Limb (tissue), 2 donors: ENCODE results near the gene SVIP.

Experiments
- DNase-seq, 2 donors: peaks; one replicate each; pipeline ENCODE4 v3.0.0-alpha.2; 2016; ENCODE audit errors: extremely low spot score in 2 of 2

The SVIP gene

GRCh38 chr11:22795914-22796313, 33.7 kb downstream of the SVIP start:
- no peak for DNase-seq

- DNase-seq = no peak
These were observed 37.1 kb downstream of the SVIP start for GRCh38 chr11:22792497-22792896.

GRCh38 chr11:22787551-22788162, 41.9 kb downstream of the SVIP start:
- DNase-seq = peak in 1 of 2 donors; percentile 77

DNA sequence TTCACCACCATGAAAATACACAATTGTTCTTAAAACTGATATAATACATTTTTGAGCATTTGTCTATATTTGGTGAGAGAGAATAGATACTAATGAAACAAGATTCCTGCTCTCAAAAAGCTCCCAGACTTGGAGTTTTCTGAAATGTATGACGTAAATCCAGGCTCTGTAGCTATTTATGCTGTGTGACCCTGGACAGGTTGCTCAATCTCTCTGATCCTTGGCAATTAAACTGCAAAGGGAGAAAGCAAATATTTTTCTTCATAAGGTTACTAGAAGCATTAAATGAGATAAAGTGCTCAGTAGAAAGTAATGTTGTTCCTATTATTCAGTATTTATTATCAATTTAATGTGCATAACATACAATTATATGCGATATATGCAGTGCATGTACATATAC, 42.5 kb downstream of the SVIP start:
- no peak for DNase-seq

GRCh38 chr11:22786475-22786874, 43.1 kb downstream of the SVIP start:
- DNase-seq = no peak

- DNase-seq = no peak
These were observed 44.4 kb downstream of the SVIP start for GRCh38 chr11:22785251-22785650.

GRCh38 chr11:22780952-22781593, 48.5 kb downstream of the SVIP start:
- DNase-seq = no peak

DNA sequence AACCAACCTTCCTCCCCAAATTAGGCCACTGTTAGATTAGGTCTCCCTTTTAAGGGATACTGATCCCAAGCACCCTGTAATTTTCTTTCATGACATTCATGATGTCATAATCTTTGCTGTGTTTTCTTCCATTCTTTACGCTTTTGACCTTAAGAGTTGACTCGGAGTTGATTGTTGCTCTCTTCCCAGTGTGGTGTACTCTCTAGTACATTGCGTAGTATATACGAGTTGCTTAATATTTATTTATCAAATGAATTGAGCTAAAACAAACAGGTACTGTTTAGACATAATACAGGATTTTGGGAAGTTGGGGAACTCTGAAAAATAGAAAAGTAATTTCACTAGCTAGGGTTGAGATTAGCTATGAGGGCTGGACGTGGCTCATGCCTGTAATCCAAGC, 49.8 kb downstream of the SVIP start:
- no peak for DNase-seq

DNA sequence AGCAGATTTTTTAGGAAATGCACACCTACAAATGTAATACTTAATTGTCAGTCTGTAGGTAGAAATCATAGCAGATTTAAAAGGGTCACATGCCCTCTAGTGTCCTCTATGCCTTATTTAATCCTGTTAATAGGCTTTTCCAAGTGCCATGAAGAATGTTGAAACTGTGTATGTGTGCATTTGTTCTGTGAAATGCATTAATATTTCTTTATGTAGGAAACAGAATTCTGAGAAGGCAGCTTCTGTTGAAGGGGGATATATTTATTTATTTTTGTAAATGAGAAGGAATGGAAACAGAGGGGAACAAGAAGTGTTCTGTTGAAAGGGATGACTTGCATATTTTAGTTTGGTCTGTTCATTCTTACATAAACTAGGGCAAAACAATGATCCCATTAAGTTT, 51.0 kb downstream of the SVIP start:
- DNase-seq = no peak

DNA sequence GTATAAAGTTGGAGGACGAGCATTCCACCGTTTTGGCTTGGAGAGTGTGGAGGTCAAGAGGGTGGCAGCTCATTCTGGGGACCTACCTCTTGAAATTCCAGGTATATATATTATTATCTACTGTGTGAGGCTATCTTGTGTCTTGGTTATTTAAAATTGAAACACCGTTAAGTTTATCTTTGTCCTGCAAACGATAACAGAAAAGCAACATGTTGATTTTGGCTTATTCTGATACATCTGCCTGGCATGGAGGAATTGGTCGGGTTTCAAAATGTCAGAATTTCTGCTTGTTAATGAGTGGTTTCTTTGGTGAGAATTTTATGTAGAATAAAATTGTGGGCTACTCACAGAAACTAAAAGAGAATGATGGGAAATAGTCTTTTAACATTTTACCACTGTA, 54.4 kb downstream of the SVIP start:
- DNase-seq = no peak

DNA sequence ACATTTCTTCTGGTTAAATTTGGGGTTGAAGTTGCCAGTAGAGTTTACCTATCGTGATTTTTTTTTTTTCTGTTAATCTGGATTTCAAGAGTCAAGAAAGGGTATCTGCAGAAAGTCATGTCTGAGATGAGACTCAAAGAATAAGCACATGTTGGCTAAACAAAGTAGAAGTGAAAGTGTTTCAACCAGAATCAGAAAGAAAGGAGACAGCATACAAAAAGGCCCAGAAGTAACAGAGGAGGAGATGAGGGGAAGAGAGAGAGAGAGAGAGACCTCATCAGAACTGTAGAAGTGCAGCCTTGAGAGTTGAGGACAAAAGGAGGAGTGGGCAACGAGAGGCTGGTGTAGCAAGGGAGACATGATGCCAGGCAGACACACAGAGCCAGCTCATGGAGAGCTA, 54.9 kb downstream of the SVIP start:
- no peak for DNase-seq

DNA sequence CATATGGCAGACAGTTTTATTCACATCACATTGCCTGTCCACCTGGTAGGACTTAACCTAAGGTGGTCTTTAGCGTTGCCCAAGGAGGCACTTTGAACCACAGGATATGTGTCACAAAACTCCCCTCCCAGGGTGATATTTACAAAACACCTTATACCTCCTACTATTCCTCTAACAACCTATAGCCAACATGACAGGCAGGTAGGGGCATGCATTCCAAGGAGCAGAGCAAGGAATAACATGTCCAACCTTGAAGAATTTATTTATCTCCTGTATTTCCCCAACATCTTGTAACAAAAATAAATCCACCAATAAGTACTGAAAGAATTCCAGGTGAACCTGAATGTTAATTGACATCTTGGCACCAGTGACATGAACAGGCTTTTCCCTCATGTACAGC, 60.5 kb downstream of the SVIP start:
- no peak for DNase-seq
